Bronchial epithelial cell (primary cell): ENCODE measurements around the gene TTYH2. TPM values are rescaled to one million over a fixed set of nuclear protein-coding genes. Genes with fewer than 3 reads are reported as not detected.

ENCODE experiments used
- DNase-seq: peaks from one replicate; pipeline ENCODE4 v3.0.0-alpha.2; 2010; ENCODE audit warnings: low read depth
- FAIRE-seq: peaks from 2 replicates; lab custom pipeline; 2011; peaks lifted over from hg19 to GRCh38; lab: Jason Lieb, UNC
- H3K27me3 ChIP-seq: 2 replicates; pipeline ENCODE4 v1.5.1; 2011; ENCODE audit warnings: low read length; ENCODE audit not compliant: control insufficient read depth, insufficient read depth
- H3K36me3 ChIP-seq: 2 replicates; pipeline ENCODE4 v1.5.1; 2011; ENCODE audit warnings: low read length; ENCODE audit not compliant: control insufficient read depth, insufficient read depth
- H3K4me3 ChIP-seq: 2 replicates; pipeline ENCODE4 v1.5.1; 2011; ENCODE audit warnings: mild to moderate bottlenecking, low read depth, low read length, control low read depth
- total RNA-seq: library from RNA; depleted of rRNA; stranded (reverse); fragments of >200 nt; gene quantifications from 2 replicates; pipeline ENCODE4 v1.2.1, GENCODE V29; 2014
- TF ChIP-seq, protein P1 (sequence below): IDR thresholded peaks from 2 replicates; pipeline ENCODE4 v1.5.1; 2011; ENCODE audit warnings: mild to moderate bottlenecking, moderate library complexity, low read length, control low read depth, inconsistent platforms; ENCODE audit not compliant: insufficient read depth, severe bottlenecking

Gene TTYH2
- total RNA-seq, 1 donor from 2014 or later: 2.4 TPM

DNA sequence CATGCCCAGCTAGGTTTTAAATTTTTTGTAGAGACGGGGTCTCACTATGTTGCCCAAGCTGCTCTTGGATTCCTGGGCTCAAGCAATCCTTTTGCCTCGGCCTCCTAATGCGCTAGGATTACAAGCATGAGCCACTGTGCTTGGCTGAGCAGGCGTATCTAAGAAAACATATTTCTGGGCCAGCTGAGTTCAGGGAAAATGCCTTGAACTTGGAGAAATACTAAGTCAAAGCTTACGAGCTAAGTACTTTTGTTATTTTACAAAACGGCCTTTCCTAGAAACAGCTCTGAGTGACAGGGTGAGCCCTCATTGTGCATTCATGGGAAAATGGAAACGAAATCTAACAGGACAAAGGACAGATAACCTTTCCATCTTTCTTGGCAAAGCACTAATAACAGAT is 85.4 kb downstream of the TTYH2 start:
- Histone ChIP-seq H3K27me3 (no peaks in the 10 kb centered on the region), H3K36me3 (no peaks in the 10 kb centered on the region), H3K4me3 (no peak overlapping the region)
- FAIRE-seq (no peak), DNase-seq (no peak)
- TF ChIP-seq, protein P1, sequence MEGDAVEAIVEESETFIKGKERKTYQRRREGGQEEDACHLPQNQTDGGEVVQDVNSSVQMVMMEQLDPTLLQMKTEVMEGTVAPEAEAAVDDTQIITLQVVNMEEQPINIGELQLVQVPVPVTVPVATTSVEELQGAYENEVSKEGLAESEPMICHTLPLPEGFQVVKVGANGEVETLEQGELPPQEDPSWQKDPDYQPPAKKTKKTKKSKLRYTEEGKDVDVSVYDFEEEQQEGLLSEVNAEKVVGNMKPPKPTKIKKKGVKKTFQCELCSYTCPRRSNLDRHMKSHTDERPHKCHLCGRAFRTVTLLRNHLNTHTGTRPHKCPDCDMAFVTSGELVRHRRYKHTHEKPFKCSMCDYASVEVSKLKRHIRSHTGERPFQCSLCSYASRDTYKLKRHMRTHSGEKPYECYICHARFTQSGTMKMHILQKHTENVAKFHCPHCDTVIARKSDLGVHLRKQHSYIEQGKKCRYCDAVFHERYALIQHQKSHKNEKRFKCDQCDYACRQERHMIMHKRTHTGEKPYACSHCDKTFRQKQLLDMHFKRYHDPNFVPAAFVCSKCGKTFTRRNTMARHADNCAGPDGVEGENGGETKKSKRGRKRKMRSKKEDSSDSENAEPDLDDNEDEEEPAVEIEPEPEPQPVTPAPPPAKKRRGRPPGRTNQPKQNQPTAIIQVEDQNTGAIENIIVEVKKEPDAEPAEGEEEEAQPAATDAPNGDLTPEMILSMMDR: no peak

DNA sequence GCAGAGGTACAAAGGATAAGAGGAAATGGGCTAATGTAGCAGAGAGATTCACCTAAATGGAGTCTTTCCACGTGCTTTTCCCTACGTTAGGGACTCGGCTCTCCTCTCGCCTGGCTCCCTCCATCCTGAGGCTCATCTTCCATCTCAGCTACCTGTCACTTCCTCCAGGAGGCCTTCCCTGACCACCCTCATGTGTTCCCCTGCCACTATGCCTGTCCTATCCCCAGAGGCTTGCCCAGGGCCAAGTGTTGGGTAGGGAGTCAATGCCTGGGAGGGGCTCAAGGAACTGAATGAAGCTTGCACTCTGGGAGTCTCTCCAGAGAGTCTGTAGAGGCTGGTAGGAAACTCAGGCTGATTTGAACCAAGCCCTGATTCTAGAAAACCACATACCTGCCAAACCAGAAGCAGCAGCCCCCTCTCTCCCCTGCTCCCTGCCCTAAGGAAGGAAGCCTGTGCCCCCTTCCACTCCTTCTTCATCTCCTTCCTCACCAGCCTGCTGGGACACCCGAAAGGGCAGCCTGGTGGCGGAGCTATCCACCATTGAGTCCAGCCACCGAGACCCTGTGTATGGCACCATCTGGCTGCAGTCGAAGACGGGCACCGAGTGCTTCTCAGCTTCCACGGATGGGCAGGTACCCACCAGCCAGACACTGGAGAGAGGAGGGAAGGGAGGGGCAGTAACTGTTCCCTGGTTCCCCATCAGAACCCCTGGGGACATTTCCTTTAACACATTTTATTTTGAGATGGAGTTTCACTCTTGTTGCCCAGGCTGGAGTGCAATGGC is 86.0 kb downstream of the TTYH2 start:
- TF ChIP-seq, protein P1: no peak
- DNase-seq (no peak), FAIRE-seq (no peak)

DNA sequence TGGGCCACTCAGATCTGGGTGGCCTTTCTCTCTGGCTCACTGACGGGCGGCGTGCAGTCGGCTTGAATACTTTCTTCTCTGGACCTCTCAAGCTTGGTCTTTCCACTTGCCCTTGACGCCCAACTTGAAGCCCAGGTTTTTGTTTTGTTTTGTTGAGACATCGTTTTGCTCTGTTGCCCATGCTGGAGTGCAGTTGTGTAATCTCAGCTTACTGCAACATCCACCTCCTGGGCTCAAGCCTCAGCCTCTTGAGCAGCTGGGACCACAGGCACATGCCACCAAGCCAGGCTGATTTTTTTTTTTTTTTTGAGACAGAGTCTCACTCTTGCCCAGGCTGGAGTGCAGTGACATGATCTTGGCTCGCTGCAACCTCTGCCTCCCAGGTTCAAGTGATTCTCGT is 89.9 kb downstream of the TTYH2 start:
- no peaks in the 10 kb centered on the region for H3K27me3 ChIP-seq
- no peak for DNase-seq
- no peak for FAIRE-seq

More for the DNA sequence above, 86.0 kb downstream of the TTYH2 start:
- no peaks in the 10 kb centered on the region for H3K36me3 ChIP-seq
- no peaks in the 10 kb centered on the region for H3K27me3 ChIP-seq
- no peak overlapping the region for H3K4me3 ChIP-seq

DNA sequence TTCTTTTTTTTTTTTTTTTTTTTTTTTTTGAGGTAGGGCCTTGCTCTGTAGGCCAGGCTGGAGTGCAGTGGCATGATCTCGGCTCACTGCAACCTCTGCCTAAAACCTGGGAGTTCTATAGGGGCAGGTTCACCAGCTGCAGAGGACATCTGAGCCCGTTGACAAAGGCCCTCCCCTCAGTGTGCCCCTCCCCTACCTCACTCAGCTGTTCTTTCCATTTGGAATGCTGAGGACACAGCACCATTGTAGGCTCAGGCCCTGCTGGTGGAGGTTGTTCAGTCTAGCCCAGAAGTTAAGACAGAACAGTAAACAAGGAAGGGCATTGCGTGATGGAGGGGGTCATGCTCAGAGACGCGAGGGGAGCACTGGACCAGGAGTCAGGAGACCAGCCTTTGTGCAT is 90.8 kb downstream of the TTYH2 start:
- TF ChIP-seq, protein P1: no peak
- FAIRE-seq: no peak
- no peaks in the 10 kb centered on the region for H3K27me3 ChIP-seq
- no peaks in the 10 kb centered on the region for H3K36me3 ChIP-seq
- no peak overlapping the region for H3K4me3 ChIP-seq
- no peak for DNase-seq

More for the DNA sequence above, 89.9 kb downstream of the TTYH2 start:
- TF ChIP-seq, protein P1: no peak
- no peaks in the 10 kb centered on the region for H3K36me3 ChIP-seq
- H3K4me3 ChIP-seq: no peak overlapping the region

DNA sequence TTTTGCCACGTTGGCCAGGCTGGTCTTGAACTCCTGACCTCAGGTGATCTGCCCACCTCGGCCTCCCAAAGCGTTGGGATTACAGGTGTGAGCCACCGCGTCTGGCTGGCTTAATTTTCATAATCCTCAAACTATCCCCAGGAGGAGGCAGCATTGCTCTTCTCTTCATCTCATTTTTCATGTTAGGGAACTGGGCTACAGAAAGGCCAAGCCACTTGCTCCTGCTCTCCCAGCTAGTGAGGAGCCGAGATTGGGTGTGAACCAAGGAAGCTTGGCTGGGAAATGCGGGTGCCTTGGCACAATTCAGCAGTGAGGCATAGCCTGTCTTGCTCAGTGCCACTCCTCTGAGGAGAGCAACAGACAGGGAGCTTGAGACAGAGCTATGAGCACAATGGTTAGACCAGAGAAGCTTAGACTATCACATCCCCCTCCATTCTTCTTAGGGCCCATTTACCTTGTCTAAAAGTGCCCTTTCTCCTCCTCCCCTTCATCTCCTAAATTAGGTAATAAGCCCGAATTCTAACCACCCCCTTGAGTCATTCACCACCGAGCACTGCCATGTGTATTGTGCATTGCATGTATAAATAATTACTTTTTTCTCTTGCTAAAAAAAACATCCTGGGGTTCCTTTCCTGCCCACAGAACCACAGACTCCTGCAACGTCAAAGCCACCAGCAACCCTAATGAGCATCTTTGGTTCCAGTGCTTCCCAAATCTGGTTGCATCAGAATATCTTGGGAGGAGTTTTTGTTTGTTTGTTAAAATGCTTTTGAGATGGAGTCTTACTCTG is 92.7 kb downstream of the TTYH2 start:
- TF ChIP-seq, protein P1: no peak
- no peaks in the 10 kb centered on the region for H3K27me3 ChIP-seq
- H3K4me3 ChIP-seq: no peak overlapping the region
- H3K36me3 ChIP-seq: no peaks in the 10 kb centered on the region
- FAIRE-seq (no peak), DNase-seq (peak; percentile 29)
